HepG2 (cell line): ENCODE results near the gene CKS2. TPM values are rescaled to one million over a fixed set of nuclear protein-coding genes. Genes with fewer than 3 reads are reported as not detected.

Experiments used
- AGO2 ChIP-seq: fragments of 200-400 bp; formaldehyde crosslinking; optimal IDR thresholded peaks from 2 replicates; pipeline ENCODE3; 2017; ENCODE audit warnings: mild to moderate bottlenecking, low read depth, low read length, moderate library complexity
- CBX1 ChIP-seq: IDR thresholded peaks from one replicate; pipeline ENCODE4 v1.6.1; 2016; ENCODE audit warnings: antibody characterized with exemption, low read depth
- CENPT ChIP-seq: sonication (generic); formaldehyde crosslinking; IDR thresholded peaks from 2 replicates; pipeline ENCODE4 v1.8.0; 2022; ENCODE audit warnings: low read depth, mild to moderate bottlenecking, moderate library complexity, missing genetic modification reagents
- GABPB1 ChIP-seq: IDR thresholded peaks from 2 replicates; pipeline ENCODE4 v1.6.1; 2016; ENCODE audit warnings: mild to moderate bottlenecking, missing genetic modification reagents, moderate library complexity, missing compliant biosample characterization
- HNRNPH1 ChIP-seq: fragments of 200-400 bp; formaldehyde crosslinking; optimal IDR thresholded peaks from 2 replicates; pipeline ENCODE3; 2017; ENCODE audit warnings: mild to moderate bottlenecking, low read depth, low read length
- HOXA3 ChIP-seq: sonication (generic); formaldehyde crosslinking; IDR thresholded peaks from 2 replicates; pipeline ENCODE4 v1.5.0; 2020; ENCODE audit warnings: missing genetic modification reagents
- HOXD1 ChIP-seq: sonication (generic); formaldehyde crosslinking; IDR thresholded peaks from 2 replicates; pipeline ENCODE4 v1.5.0; 2020; ENCODE audit warnings: missing genetic modification reagents
- MTA3 ChIP-seq: sonication (generic); formaldehyde crosslinking; IDR thresholded peaks from 2 replicates; pipeline ENCODE4 v1.4.0; 2020; ENCODE audit warnings: missing genetic modification reagents
- NR2F6 ChIP-seq, 2 experiments: IDR thresholded peaks; 2 replicates each; pipeline ENCODE4 v1.6.1; 2016; ENCODE audit warnings: antibody characterized with exemption in 1 of 2, mild to moderate bottlenecking in 1 of 2
- TCF12 ChIP-seq, 2 experiments: fragments of 450-650 bp in 1 of 2; sonication (generic) in 1 of 2; formaldehyde crosslinking in 1 of 2; IDR thresholded peaks; 2 replicates each; pipeline versions ENCODE4 v1.6.1 to v1.8.0; 2017 to 2022; ENCODE audit warnings: antibody characterized with exemption in 1 of 2, mild to moderate bottlenecking in 1 of 2, missing genetic modification reagents in 1 of 2, moderate library complexity in 1 of 2
- YY1 ChIP-seq: IDR thresholded peaks from 2 replicates; pipeline ENCODE4 v1.6.1; 2011; ENCODE audit warnings: low read length, low read depth, moderate library complexity, mild to moderate bottlenecking; ENCODE audit not compliant: insufficient read depth, insufficient replicate concordance
- ZNF33A ChIP-seq: sonication (generic); formaldehyde crosslinking; IDR thresholded peaks from 2 replicates; pipeline ENCODE4 v1.5.1; 2020; ENCODE audit warnings: missing genetic modification reagents, mild to moderate bottlenecking, moderate library complexity, borderline replicate concordance
- ZNF431 ChIP-seq: sonication (generic); formaldehyde crosslinking; IDR thresholded peaks from 2 replicates; pipeline ENCODE4 v1.9.0; 2022; ENCODE audit warnings: missing genetic modification reagents, low read depth, mild to moderate bottlenecking, borderline replicate concordance
- ZNF615 ChIP-seq: sonication (generic); formaldehyde crosslinking; IDR thresholded peaks from 2 replicates; pipeline ENCODE4 v1.5.0; 2020; ENCODE audit warnings: mild to moderate bottlenecking, missing genetic modification reagents, borderline replicate concordance
- ZSCAN21 ChIP-seq: sonication (generic); formaldehyde crosslinking; IDR thresholded peaks from 2 replicates; pipeline ENCODE4 v1.8.0; 2022; ENCODE audit warnings: mild to moderate bottlenecking, missing genetic modification reagents, moderate library complexity, borderline replicate concordance
- polyA plus RNA-seq, 8 experiments: library from polyadenylated mRNA; depleted of rRNA in 3 of 8; stranded (reverse) in 7 of 8; unstranded in 1 of 8; fragments of >200 nt; fragmentation: Illumina TruSeq in 4 of 8; extraction: Trizol in 4 of 8; gene quantifications; 2 replicates each; pipeline versions ENCODE4 v1.2.1 to v1.2.3, GENCODE V29; 2011 to 2016; ENCODE audit warnings: low read depth in 4 of 8, missing spikeins in 1 of 8, mixed read lengths in 1 of 8; ENCODE audit not compliant: insufficient read depth in 1 of 8
- total RNA-seq, 5 experiments: library from RNA; depleted of rRNA; stranded (reverse); fragments of >200 nt; fragmentation: Illumina TruSeq; extraction: Trizol; gene quantifications; 2 replicates each; pipeline ENCODE4 v1.2.3, GENCODE V29; 2016; ENCODE audit warnings: low read depth in 1 of 5
- TF ChIP-seq, protein P1 (sequence below): sonication (generic); formaldehyde crosslinking; IDR thresholded peaks from 2 replicates; pipeline ENCODE4 v1.8.1; 2023; ENCODE audit warnings: mild to moderate bottlenecking, inconsistent platforms, moderate library complexity, missing genetic modification reagents, borderline replicate concordance
- TF ChIP-seq, protein P2 (sequence below): sonication (generic); formaldehyde crosslinking; IDR thresholded peaks from 2 replicates; pipeline ENCODE4 v1.4.0; 2020; ENCODE audit warnings: missing genetic modification reagents, low read depth, mild to moderate bottlenecking, borderline replicate concordance
- TF ChIP-seq, protein P3 (sequence below): sonication (generic); formaldehyde crosslinking; IDR thresholded peaks from 2 replicates; pipeline ENCODE4 v1.9.0; 2021; ENCODE audit warnings: missing genetic modification reagents, mild to moderate bottlenecking, borderline replicate concordance
- TF ChIP-seq, protein P4 (sequence below): sonication (generic); formaldehyde crosslinking; IDR thresholded peaks from 2 replicates; pipeline ENCODE4 v1.5.1; 2020; ENCODE audit warnings: mild to moderate bottlenecking, missing genetic modification reagents, borderline replicate concordance

CKS2 gene
- total and polyA plus RNA-seq, 2 of the 13 experiments (the other 11 are each of a cell fraction or from before 2014, with no cell fraction given): 251 to 317 TPM

GRCh38 chr9:89357331-89358197 is 46.6 kb downstream of the CKS2 start (continued):
- TF ChIP-seq, protein P1, sequence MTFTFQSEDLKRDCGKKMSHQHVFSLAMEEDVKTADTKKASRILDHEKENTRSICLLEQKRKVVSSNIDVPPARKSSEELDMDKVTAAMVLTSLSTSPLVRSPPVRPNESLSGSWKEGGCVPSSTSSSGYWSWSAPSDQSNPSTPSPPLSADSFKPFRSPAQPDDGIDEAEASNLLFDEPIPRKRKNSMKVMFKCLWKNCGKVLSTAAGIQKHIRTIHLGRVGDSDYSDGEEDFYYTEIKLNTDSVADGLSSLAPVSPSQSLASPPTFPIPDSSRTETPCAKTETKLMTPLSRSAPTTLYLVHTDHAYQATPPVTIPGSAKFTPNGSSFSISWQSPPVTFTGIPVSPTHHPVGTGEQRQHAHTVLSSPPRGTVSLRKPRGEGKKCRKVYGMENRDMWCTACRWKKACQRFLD (CRISPR knock-in tag): no peak
- TF ChIP-seq CBX1 (no peak), HOXD1 (CRISPR knock-in tag) (no peak), ZSCAN21 (CRISPR knock-in tag) (peak; percentile 83), ZNF431 (CRISPR knock-in tag) (peak; percentile 67; the same call in 1 of the 2 replicates), NR2F6 (IDR thresholded peaks at IDR 0.05) (peak; percentile 81), NR2F6 (CRISPR knock-in tag; IDR thresholded peaks at IDR 0.05) (peak; percentile 82), HNRNPH1 (no peak), HOXA3 (peak; percentile 77; the same call in 1 of the 2 replicates), CENPT (CRISPR knock-in tag) (no peak), ZNF33A (CRISPR knock-in tag) (0 out of 2 replicates have a peak, but pooled peaks have one; percentile 89), TCF12 (IDR thresholded peaks at IDR 0.05) (no peak), TCF12 (CRISPR knock-in tag; IDR thresholded peaks at IDR 0.05) (peak; percentile 65; the same call in 1 of the 2 replicates), ZNF615 (no peak), GABPB1 (CRISPR knock-in tag) (peak; percentile 57), MTA3 (no peak), YY1 (peak; percentile 21), AGO2 (no peak)
- TF ChIP-seq, protein P2, sequence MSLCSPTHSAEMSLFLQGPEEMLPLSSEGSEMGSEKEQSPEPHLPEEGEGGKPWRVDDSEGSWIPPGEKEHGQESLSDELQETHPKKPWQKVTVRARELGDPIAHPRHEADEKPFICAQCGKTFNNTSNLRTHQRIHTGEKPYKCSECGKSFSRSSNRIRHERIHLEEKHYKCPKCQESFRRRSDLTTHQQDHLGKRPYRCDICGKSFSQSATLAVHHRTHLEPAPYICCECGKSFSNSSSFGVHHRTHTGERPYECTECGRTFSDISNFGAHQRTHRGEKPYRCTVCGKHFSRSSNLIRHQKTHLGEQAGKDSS (CRISPR knock-in tag): peak; percentile 30; the same call in 1 of the 2 replicates
- TF ChIP-seq, protein P3, sequence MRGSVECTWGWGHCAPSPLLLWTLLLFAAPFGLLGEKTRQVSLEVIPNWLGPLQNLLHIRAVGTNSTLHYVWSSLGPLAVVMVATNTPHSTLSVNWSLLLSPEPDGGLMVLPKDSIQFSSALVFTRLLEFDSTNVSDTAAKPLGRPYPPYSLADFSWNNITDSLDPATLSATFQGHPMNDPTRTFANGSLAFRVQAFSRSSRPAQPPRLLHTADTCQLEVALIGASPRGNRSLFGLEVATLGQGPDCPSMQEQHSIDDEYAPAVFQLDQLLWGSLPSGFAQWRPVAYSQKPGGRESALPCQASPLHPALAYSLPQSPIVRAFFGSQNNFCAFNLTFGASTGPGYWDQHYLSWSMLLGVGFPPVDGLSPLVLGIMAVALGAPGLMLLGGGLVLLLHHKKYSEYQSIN (CRISPR knock-in tag): no peak
- TF ChIP-seq, protein P4, sequence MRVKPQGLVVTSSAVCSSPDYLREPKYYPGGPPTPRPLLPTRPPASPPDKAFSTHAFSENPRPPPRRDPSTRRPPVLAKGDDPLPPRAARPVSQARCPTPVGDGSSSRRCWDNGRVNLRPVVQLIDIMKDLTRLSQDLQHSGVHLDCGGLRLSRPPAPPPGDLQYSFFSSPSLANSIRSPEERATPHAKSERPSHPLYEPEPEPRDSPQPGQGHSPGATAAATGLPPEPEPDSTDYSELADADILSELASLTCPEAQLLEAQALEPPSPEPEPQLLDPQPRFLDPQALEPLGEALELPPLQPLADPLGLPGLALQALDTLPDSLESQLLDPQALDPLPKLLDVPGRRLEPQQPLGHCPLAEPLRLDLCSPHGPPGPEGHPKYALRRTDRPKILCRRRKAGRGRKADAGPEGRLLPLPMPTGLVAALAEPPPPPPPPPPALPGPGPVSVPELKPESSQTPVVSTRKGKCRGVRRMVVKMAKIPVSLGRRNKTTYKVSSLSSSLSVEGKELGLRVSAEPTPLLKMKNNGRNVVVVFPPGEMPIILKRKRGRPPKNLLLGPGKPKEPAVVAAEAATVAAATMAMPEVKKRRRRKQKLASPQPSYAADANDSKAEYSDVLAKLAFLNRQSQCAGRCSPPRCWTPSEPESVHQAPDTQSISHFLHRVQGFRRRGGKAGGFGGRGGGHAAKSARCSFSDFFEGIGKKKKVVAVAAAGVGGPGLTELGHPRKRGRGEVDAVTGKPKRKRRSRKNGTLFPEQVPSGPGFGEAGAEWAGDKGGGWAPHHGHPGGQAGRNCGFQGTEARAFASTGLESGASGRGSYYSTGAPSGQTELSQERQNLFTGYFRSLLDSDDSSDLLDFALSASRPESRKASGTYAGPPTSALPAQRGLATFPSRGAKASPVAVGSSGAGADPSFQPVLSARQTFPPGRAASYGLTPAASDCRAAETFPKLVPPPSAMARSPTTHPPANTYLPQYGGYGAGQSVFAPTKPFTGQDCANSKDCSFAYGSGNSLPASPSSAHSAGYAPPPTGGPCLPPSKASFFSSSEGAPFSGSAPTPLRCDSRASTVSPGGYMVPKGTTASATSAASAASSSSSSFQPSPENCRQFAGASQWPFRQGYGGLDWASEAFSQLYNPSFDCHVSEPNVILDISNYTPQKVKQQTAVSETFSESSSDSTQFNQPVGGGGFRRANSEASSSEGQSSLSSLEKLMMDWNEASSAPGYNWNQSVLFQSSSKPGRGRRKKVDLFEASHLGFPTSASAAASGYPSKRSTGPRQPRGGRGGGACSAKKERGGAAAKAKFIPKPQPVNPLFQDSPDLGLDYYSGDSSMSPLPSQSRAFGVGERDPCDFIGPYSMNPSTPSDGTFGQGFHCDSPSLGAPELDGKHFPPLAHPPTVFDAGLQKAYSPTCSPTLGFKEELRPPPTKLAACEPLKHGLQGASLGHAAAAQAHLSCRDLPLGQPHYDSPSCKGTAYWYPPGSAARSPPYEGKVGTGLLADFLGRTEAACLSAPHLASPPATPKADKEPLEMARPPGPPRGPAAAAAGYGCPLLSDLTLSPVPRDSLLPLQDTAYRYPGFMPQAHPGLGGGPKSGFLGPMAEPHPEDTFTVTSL (CRISPR knock-in tag): peak; percentile 96
